Mucosa of gallbladder (tissue), 1 donor: ENCODE measurements around the gene P2RY12. TPM values are rescaled to one million over a fixed set of nuclear protein-coding genes. Genes with fewer than 3 reads are reported as not detected.

Experiments
- DNase-seq: peaks from one replicate; pipeline ENCODE4 v3.0.0-alpha.2; 2020; ENCODE audit warnings: low spot score
- total RNA-seq: library from RNA; stranded (reverse); gene quantifications from one replicate; pipeline ENCODE4 v1.2.1, GENCODE V29; 2021
- donor health status: DM: no; HTN: no; CAD: no.

P2RY12 gene
- total RNA-seq, 1 donor from 2014 or later: 7.6 TPM

DNA sequence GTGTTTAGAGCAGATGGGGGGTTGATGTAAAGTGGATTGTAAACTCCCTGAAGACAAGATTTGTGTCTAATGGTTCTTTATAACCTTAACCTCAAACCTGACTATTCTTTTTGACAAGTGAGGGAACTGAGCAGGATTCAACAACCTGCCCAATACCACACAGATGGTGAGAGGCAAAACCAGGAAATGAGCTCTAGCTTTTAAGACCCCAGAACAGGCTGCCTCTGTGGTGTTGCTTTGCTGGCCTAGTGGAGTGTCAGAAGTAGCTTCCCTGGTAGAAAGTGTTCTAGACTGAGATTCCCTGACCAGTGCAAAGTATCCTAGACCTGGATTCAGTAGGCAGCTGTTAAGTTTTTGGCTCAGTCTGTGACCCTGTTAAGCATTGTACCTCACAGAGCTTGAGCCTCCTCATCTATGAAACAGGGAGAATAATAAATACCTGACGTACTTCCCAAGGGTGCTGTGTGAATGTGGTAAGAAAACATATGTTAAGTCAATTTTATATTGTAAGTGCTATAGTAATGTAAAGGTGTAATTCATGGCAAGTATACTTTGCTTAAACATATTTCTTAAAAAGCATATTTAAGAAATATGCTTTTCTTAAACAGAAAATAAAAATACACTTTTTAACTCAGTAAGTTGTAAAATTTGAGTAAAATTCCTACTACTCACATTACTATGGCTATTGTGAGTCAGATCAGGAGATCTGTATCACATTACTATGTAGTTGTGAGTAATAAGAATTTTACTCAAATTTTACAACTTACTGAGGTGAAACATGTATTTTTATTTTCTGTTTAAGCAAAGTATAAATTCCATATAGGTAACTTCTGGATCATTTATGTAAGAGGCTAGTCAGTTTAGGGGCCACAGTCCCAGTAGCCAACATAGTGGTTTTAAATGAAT is 76.7 kb downstream of the P2RY12 start:
- no peak for DNase-seq

DNA sequence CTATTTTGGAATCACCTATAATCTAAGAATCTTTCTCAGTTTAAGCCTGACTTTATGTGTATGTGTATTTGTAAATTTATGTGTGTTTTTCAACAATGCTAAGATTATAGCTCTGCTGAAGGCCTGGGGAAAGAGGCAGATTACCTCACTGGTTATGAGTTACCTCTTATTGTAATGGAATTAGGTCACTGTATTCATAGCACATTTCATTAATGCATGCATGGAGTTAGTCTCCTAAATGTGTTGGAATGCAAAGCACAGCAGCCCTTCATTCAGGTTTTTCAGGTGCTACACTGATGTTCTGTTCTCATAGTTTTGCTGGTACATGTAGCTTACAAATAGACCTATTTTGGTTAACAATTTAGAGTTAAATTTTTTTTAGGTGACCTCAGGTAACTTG is 77.4 kb downstream of the P2RY12 start:
- no peak for DNase-seq

DNA sequence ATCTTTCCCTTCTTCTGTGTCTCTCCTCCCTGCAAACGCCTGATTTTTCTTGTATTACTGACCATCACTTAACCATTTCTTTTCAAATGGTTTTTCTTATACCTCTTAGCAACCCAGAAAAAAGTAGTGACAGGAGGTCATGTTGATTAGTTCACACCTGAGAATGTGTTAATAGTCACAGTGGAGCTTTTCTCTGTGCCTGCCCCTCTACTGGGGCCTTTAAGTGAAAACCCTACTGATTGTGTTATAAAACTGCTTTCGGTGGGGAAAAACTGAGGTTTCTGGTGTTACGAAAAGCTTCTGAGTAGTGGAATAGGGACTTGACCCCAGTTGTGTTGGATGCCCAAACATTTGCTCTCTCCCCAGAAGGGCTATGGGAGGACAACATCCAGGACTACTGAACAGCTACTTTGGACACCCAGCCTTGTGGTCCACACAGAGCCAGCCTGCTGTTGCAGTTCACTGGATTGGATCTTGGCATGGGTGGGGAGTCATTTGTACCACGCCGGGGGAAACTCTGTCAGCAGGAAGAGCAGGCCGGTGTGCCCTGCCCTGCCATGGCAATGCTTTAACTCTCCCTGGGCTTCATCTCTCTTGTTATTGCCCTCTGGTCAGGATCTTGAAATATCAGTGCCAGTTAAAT is 78.3 kb downstream of the P2RY12 start:
- no peak for DNase-seq

DNA sequence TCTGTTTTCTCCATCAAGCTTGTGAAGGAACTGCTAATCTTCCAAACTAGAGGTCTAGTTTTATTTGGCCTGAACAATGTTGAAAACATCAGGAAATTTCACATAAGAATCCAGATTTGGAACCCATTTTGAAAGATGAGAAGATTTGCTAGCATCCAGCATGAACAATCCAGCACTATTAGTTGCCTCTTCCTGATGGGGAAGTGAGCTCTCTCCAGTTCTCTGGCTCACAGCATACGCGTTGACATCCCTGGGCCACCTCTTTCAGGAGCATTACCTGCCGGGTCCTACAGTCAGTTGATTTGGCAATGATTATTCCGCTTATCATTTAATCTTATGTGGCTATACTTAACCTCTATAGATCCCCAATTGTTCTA is 78.8 kb downstream of the P2RY12 start:
- no peak for DNase-seq

DNA sequence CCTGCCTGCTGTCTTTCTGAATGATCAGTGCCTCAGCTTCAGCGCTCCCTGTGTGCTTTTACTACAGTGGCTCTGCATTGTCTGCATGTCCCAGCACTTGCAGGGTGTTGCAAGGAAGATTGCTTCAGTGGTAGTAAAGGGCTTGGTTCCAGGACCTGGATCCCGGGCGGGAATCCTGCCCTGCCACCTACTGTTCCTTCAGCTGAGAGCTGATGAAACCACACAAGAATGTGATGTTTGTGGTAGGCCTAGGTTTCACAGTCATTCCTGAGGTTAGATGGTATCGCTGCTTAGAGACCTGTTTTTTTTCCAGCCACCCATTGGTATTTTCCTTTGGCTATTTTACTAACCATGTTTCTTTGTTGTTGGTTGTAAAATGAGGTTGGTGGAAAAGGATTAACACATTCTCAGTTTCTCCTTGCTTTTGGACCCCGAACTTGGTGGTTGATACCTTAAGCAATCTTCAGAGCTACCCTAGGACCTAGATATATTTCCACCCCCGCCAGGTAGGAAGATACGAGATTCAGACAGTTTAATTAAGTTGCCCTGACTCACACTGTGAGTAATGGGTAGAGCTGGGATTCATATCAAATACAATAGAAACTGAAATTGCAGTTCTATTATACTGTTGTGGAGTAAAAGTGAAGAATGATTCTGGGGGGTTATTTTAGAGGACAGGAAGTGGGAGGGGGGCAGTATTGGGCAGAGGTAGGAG is 79.3 kb downstream of the P2RY12 start:
- DNase-seq: peak; percentile 31

DNA sequence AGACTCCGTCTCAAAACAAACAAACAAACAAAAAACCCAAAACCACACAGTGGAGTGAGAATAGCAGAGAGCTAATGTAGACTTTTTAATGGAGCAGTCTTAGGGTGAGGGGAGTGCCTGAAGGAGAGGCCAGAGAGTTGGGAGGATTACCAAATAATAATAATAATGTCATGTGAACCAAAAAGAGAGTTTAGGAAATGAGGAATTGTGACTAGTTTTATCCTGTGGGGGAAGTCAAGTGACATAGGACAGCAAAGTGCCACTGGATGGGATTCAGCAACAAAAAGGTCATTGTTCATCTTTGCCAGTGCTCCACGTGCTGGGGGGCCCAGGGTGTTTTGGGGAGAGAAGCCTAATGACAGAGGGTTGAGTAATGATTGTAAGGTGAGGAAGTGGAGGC is 80.8 kb downstream of the P2RY12 start:
- DNase-seq: no peak

DNA sequence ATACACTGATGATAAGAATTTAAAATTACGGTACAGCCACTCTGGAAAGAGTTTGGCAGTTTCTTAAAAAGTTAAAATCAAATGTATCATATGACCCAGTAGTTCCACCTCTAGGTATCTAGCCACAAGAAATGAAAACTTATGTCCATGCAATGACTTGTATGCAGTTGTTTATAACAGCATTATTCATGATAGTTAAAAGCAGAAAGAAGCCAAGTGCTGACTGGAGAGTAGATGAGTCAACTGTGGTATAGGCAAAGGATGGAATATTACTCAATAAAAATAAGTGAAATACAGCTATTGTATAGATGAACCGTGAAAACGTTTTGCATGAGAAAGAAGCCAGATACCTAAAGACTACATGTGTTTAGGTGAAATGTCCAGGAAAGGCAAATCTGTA is 82.8 kb downstream of the P2RY12 start:
- DNase-seq: no peak

DNA sequence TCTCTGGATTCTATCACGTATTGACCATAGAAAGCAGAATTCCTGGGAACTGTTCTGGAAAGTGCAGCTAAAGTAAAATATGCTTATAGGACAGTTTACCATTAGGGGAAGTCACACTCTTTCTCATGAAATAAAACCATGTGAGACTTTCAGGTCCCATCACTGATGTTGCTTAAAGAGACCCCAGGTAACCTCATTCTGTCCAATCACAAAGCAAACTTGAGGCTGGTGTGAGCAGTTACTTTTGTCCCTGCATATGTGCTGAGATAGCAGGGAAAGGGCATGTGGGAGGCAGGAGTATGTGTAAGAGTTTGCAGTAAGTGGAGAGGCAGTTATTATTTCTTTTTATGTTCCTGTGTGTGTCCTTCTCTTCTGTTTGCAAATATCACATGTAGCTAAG is 84.0 kb downstream of the P2RY12 start:
- DNase-seq: no peak

DNA sequence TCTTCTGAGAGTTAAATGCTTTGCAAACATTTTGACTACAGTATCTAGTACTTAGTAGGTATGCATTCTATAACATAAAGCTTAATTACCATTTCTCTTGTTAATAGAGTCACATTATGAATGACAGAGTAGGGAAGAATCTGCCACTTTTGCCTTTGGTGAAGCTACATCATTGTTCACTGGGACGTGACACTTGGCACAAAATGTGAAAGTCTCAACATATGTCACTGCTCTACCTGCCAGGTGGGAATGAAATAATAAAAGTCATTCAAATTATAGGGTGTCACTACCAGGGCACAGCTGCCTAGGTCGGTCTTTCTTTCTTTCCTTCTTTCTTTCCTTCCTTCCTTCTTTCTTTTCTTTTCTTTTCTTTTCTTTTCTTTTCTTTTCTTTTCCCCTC is 85.5 kb downstream of the P2RY12 start:
- no peak for DNase-seq

DNA sequence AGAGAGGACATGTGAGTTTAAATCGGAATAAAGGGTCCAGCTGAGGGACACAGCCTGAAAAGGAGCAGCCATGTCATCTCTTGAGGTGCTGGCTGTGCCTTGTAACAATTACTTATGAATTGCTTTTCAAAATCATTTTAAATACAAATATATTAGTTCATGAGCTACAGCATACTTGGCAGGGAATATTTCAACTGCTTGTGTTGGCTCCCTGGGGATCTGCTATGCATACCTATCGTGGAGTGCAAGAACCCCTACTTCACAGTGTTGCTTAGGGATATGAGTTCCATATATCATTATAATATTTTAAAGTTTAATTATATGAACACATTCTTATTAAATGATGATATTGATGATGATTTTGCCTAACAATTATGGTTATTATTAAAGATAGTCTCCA is 87.1 kb downstream of the P2RY12 start:
- no peak for DNase-seq

DNA sequence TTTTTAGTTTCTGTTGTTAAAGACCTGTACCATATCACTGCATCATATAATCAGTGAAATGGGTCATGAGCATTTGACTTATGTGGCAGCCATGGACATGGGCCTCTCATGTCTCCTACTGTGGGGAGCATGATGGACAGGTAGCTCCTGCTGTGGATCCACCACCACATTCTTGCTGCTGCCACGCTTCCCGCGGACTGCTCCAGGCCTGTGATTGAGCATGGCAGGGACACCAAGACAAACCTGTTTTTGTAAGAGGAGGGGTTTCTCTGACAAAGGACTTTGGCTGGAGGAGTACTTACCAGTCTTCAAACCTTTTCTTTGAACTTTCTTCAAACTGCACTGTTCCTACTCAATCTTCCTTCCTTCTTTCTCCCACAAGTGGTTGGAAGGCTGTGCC is 88.3 kb downstream of the P2RY12 start:
- no peak for DNase-seq

DNA sequence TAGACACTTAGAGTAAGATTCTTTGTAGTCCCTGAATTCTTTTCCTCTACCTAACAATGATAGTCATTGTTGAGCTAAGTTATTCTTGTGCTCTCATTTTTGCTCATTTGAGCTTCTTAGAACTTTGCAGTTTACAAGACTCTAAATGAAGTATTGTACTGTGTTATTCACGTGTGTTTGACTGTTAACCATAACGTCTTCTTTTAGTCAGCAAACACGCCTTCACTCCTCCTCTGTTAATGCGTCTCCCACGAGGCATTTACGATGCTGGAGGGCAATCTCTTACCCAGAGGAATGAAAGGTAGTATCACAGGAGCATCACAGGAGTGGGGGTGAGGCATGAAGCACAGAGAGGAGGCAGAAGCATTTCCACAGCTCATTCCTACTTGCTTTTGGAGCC is 91.4 kb downstream of the P2RY12 start:
- no peak for DNase-seq

DNA sequence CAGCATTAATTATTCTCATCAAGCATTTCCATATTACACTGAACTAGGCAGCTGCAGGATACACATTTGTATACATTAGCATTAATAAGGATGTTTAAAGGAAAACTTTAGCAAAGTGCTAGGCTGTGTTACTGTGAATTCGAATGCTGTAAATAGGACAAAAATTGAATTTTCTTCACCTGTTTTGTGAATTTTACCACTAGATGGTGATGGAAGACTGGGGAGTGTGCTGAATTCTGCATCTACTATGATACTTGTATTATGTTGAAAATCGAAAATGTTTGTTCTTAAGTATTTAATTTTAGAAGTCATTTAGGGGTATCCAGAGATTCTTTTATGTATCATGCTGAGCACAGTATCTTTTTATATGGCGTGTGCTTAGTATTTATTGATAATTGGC is 93.9 kb downstream of the P2RY12 start:
- no peak for DNase-seq

DNA sequence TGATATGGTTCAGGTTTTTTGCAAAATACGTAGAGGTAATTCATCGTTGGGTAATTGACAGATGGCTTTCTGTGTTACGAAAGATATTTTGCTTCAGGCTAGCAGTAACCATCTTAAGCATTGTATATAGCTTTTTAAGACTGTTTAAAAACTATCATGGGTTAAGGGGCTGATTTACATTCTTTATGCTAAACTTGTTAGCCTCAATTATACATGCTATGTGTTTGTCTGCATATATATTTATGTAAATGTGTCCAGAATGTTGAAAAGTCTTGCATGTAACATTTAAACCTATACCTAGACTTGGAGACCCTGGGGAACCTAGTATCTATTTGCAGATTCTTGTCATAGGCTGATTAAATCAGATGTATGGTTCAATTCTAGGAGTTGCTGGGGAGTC is 95.1 kb downstream of the P2RY12 start:
- DNase-seq: no peak

Other genes with a start within 250 kb of the P2RY12 start
- gene GPR171, start 181.5 kb downstream of the P2RY12 start, total RNA-seq: 2.0 TPM
- 14.6 TPM for gene P2RY14, start 106.2 kb downstream of the P2RY12 start, total RNA-seq
- not detected for gene GPR87, start 67.9 kb downstream of the P2RY12 start, total RNA-seq
- gene P2RY13, start 55.2 kb downstream of the P2RY12 start, total RNA-seq: 4.0 TPM
- 13.6 TPM for gene IGSF10, start 76.3 kb upstream of the P2RY12 start, total RNA-seq